GM18519 (cell line): ENCODE measurements around the gene ZNF275.
"Not testable (repeated sequence)": the region's sequence is repeated elsewhere in the genome, so short reads cannot be mapped to it uniquely, and the experiment has no call there.

ENCODE experiments used
- ATAC-seq: cut with Tn5 transposase; IDR thresholded peaks from one replicate; pipeline ENCODE4 v1.9.1; 2021; ENCODE audit warnings: mild to moderate bottlenecking, moderate library complexity; ENCODE audit not compliant: unreplicated experiment, low FRiP score

ZNF275 gene

GRCh38 chrX:153317996-153318722, 15.8 kb upstream of the ZNF275 start:
- ATAC-seq, result no peak

DNA sequence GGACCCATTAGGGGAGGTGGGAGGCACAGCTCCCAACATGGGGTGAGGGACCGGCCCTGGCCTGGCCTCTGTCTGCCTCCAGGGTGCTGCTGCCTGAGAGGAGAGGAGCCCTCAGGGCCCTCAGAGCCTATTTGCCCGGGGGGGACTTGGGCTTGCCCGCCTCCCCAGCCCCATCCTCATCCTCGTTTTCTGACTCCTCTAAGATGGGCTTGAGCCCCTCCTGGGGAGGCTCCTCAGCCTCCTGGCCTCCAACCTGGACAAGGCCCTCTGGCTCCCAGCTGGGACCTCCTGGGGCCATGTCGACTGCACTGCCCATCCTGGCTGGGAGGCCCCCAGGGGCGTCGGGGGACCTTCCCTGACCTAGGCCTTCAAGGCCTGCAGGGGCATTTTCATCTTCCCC, 15.1 kb upstream of the ZNF275 start:
- no peak for ATAC-seq

DNA sequence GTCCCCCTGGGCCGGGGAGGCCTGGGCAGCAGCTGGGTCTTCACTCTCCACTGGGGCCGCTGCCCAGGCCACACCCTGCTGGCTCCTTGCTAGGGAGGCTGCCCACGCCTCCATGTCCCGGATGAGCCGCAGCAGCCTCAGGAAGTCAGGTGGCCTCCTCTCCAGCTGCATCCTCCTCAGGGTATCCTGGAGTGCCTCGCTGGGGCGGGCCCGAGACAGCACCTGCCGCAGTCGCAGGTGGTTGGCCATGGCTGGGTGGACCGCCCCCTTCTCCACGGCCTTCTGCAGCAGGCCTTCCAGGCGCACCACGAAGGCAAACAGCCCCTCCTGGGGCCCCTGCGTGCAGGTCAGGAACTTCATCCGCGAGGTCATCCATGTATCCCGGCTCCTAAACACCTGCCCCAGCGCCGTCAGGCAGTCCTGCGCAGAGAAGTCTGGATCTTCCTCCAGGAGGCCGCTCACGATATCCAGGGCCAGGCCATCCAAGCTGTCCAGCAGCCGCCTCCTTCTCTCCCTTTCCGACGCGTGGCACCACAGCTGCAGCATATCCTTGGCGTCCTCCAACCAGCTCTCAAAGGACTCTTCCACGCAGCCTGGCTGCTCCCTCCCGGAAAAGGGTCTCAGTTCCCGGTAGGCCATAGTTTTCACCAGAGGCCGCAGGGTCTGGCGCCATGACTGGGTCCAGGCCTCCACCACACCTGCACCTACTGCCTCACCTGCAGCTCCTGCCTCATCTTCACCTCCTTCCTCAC, 14.5 kb upstream of the ZNF275 start:
- no peak for ATAC-seq

GRCh38 chrX:153320047-153320443, 13.9 kb upstream of the ZNF275 start:
- not testable (repeated sequence) for ATAC-seq

DNA sequence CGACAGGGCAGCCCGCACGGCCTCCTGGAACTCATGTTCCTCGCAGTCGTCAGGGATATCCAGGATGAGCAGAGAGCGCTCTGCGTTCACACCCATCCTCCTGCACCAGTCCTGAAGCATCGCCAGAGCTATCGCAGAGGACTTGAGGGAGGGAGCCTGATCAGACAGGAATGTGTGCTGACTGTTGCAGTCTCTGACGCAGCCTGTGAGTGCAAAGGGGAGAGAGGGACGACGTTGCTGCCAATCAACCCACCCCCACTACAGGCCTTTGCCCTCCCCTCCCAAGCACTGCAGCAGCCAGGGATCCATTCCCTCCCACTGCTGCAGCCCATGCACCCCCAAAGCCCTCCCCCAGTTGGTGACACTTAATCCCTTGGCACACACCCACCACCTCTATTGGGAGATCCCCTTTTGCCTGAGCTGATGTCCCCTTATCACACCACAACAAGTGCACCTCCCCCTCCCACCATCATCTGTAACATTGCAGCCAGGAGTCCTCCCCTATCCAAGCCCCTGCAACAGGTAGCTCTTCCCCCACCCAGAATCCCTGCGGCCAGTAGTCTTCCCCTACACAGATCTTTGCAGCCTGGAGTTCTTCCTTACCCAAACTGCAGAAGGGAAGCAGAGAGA, 13.3 kb upstream of the ZNF275 start:
- no peak for ATAC-seq

DNA sequence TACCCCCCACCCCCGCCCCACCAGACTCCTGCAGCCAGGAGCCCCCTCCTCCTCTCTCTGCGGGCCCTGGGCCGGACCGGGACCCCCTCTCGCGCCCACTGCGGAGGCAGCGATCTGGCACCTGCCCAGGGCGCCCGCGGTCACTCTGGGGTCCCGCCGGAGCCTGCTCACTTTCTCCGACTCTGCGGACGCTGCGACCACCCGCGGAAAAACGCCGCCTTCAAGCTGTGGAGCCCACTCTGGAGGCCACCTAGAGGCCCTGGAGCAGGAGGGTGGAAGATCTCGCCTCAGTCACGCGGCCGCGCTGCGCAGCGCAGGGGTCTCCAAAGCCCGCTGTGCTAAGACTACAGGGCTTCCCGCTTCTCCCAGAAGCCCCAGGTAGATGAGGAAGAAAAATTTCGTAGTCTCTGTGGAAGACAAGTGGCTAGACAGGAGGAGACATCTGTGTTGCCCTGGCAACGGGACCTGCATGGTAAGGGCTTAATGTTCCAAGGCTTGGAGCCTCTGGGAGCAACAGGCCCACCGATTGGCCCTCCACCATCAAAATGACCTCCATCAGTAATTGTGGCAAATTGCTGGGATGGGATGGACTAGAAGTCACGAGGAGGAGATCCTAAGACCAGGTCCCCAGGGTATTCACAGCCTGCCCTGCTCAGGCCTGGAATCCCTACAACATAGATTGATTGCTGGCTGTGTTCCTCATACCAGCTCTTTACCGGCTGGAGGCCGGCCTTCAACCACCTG, 12.4 kb upstream of the ZNF275 start, which contains the start of gene PNMA6F:
PNMA6F (minus strand) TSS at position 387 of the 744 bp plus-strand sequence. CDS start 1,093 bp downstream, outside the sequence.
- ATAC-seq, result no peak

DNA sequence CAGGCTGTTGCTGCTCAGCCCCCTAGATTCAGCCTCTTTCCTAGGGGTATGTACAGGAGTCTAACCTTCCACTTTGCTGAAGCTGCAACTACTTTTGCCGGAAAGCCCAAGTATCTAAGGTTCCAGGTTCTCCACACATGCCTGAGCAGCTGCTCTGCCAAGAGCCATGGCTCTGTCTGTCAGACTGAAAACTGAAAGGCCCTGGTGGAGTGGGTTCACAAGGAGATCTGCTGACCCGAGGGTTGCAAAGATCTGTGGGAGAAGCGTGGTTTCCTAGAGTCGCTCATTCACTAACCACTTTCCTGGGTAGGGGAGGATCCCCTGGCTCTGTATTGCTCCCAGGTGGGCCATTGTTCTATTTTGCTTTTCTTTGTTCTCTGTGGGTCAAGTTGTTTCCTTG, 6.4 kb upstream of the ZNF275 start:
- ATAC-seq, result no peak

DNA sequence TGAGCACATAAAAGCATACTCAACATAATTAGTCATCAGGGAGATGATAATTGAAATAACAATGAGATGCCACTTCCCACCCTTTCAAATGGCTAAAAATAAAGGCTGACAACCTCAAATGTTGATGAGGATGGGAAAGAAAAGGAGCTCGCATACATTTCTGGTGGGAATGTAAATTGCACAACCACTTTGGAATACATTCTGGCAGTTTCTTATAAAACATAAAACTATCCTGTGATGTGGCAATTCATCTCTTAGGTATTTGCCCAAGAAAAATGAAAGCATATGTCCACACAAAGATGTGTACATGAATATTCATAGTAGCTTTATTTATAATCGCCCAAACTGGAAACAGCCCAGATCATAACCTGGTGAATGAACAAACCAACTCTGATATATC, 687 bp upstream of the ZNF275 start:
- no peak for ATAC-seq

- ATAC-seq, result no peak
Observed at GRCh38 chrX:153334654-153335295, 822 bp downstream of the ZNF275 start.

DNA sequence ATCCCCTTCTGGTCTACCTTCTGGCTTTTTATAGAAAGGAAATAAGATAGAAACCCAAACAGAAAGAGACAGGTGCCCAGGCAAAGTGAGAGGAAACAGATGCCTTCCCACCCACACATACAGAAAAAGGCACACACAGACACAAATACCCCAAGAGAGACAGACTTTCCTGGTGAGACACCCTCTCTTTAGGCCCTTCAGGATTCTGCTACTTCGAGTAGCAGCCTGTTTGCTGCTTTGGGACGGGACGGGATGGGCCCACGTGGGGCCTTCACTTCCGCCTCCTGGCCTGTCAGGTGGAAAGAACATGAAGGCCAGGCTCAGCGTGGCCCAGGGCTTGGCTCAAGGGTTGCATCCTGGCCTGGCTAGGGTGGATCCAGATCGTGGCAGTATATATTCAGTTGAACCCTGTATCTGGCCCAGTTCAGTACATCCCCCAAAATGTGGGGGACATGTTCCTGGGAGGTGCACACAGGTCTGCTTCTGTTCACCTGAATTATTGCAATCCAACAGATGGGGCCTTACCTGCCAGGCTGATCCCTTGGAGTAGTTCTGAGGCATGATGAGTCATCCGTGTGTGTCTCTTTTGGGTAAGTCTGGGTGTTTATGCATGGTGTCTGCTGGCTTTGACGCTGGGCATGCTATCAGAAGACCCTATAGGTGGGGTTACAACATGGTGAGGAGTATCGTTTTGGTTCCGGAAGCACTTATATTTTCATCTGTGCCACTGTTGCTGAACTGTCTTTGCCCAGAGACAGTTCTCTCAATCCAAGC, 2.4 kb downstream of the ZNF275 start:
- ATAC-seq, result no peak

DNA sequence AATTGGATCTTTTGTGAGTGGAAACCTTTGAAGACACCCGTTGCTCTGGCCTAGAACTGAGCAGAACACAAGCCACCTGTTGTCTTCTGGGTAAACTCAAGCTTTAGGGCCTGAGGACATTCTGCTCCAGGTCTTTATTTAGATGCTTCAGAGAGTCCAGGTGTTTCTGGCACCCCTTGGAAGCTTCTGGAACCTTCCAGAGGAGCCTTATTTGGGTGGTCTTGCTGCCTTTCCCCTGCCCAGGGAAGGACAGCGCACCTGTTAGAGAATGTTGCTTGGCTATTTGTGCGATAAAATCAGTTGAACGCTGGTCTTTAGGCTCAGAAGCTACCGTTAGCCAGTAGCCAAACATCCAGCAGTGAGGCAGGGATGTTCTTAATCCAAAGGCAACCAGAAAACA, 3.0 kb downstream of the ZNF275 start:
- ATAC-seq, result no peak

DNA sequence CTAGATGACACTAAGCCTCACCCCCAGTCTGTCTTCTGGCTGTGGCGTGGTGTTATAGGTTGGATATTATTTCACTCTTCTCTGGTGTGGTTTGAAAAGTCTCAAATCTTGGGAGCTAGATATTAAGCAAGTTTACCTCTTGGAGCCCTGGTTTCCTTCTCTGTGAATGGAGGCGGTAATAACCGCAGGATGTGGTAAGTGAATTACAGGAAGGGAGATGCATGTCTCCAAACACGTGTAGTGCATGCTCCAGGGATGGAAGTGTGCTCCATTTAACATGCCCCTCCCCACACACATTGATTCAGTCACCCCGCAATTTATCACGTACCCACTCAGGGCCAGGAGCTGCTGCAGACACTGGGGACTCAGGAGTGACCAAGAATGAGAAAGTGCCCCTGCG, 4.9 kb downstream of the ZNF275 start:
- ATAC-seq, result no peak

DNA sequence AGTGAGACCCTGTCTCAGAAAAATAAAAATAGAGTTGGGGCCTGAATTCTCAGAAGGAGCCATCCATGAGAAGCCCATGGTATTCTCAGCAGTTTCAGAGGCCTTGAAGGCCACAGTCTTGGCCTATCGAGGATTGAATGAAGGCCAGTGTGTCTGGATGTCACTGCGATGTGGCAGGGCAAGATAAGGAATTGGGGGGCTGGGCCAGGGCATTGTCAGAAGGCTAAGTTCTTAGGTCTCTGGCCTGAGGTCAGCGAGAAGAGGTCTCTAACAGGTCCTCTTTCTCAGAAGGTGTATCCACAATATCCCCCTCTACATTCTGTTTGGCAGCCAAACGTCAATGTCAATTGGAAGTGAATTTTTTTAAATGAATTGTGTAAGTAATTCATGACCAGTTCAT, 5.7 kb downstream of the ZNF275 start:
- ATAC-seq, result no peak

DNA sequence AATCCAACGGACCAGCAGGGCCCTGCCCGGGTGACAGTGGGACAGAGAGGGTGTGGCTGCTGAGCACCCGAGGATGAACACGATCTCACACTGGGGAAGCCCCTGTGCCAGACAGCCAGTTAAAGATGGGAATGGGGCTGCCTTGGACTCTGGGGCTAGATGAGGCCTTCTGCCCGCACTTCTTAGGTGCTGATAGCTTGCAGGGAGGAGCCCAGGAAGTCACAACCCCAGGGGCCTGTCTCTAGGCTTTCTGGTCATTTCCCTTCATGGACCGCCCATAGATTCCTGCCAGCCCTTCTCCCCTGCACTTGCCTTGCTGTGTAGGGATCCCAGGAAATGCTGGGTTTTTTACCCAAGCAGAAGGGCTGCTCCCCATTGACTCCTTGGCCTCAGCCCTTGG, 6.2 kb downstream of the ZNF275 start:
- no peak for ATAC-seq

DNA sequence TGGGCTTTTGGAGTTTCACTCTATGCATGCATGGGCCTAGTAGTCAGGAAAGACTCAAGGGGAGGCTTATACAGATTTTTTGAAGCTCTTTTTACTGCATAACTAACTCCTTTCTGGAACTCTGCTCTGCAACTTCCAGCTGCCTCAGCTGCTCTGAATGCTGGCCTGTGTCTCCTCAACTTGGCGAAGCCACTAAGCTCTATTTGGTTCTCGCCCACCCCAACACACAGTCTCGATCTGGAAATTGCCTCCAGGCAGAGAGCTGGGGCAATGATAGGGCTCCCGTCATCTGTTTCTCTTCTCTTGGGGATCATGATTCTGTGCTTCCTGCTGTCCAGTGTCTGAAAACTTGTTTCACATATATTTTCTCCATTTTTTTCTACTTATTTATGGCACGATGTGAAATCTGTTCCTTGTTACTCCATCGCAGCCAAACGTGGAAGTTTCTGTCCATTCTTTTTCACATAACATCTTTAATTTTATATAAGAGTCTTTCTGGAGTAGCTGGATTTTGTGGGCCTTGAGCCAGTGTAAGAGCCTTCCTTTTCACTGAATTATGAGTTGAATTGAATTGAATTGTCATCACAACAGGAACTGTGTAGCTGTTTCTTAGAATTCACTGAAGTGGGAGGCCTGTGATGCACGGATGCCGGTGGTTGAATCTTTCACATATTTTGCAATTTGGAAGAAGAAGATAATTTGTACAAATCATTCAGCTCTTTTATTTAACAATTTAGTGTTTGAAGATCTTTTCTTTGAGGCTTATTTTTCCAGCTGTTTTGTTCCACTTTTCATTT, 9.0 kb downstream of the ZNF275 start:
- no peak for ATAC-seq

DNA sequence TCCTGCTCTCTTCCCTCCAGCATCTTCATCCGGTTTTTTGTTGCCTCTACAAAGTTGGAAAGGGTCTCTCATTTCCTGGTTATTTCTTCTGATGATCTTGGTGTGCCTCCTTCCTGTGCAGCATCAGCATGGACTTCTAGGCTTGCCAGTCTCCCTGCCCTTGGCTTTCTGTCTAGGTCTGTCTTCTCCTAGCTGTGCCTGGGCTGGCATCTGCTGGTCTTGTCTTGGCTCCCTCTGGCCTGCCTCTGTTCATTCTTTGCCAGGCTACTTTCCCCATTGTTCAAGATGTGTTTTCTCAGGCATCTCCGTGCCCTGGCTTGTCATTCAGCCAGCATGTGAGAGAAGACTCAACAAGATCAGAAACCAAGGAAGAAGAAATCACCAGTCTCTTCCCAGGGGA, 9.7 kb downstream of the ZNF275 start:
- ATAC-seq, result no peak

DNA sequence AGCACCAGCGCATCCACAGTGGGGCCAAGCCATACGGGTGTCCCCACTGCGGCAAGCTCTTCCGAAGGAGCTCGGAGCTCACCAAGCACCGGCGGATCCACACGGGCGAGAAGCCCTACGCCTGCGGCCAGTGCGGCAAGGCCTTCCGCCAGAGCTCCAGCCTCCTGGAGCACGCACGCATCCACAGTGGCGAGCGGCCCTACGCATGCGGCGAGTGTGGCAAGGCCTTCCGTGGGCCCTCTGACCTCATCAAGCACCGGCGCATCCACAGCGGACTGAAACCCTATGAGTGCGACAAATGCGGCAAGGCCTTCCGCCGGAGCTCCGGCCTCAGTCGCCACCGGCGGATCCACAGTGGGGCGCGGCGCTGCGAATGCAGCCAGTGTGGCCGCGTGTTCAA, 13.6 kb downstream of the ZNF275 start:
- no peak for ATAC-seq

- ATAC-seq, result no peak
Observed at GRCh38 chrX:153348421-153348820, 14.5 kb downstream of the ZNF275 start.

GRCh38 chrX:153349952-153350351, 16.0 kb downstream of the ZNF275 start:
- no peak for ATAC-seq
